GM12878 (cell line): Measurements from ENCODE around the gene TBX5. TPM values are rescaled to one million over a fixed set of nuclear protein-coding genes. Genes with fewer than 3 reads are reported as not detected.

Source experiments
- ATAC-seq: fragments of 200-7000 bp; cut with Tn5 transposase; 3 replicates; pipeline ENCODE4 v1.9.1; 2020; ENCODE audit warnings: mild to moderate bottlenecking, moderate library complexity
- BruUV-seq: library from RNA; stranded (reverse); fragments of 400-500 nt; replicated peaks from 2 replicates; lab custom pipeline; 2021; lab: Mats Ljungman, UMichigan
- CTCF ChIA-PET: fragments of 300-600 bp; sonication (Branson Sonifier 250); formaldehyde crosslinking; extraction: SDS; loops from one replicate; lab custom pipeline; 2021; ENCODE audit warnings: inconsistent platforms; lab: Yijun Ruan, JAX
- POLR2A ChIA-PET: fragments of 350-600 bp; formaldehyde crosslinking; extraction: SDS; loops from one replicate; lab custom pipeline; 2021; ENCODE audit warnings: inconsistent platforms; lab: Charles Lee
- RAD21 ChIA-PET: fragments of 300-600 bp; sonication (Branson Sonifier 250); formaldehyde crosslinking; loops from one replicate; lab custom pipeline; 2023; ENCODE audit warnings: antibody characterized with exemption; ENCODE audit not compliant: unreplicated experiment; lab: Charles Lee
- SMC1A ChIA-PET: fragments of 300-600 bp; sonication (Branson Sonifier 250); formaldehyde crosslinking; loops from one replicate; lab custom pipeline; 2023; ENCODE audit not compliant: unreplicated experiment, uncharacterized antibody; lab: Charles Lee
- DNase-seq: peaks from one replicate; pipeline ENCODE4 v3.0.0-alpha.2; 2011; ENCODE audit warnings: low read depth, low spot score
- FAIRE-seq: peaks from 3 replicates; lab custom pipeline; 2011; peaks lifted over from hg19 to GRCh38; lab: Jason Lieb, UNC
- H2AFZ ChIP-seq: 2 replicates; pipeline ENCODE4 v1.6.0; 2011; ENCODE audit warnings: low read depth, low read length, control low read depth; ENCODE audit not compliant: control insufficient read depth
- H3K27ac ChIP-seq: 2 replicates; pipeline ENCODE4 v1.5.1; 2011; ENCODE audit warnings: control low read depth; ENCODE audit not compliant: control insufficient read depth, insufficient read depth
- H3K27me3 ChIP-seq, 2 experiments: replicated peaks in 1 of 2; 2 replicates each; pipeline versions ENCODE4 v1.6.0 to v1.6.1; 2011; ENCODE audit warnings: low read length in 1 of 2; ENCODE audit not compliant: control insufficient read depth in 2 of 2, insufficient read depth in 2 of 2
- H3K36me3 ChIP-seq, 2 experiments: 2 replicates each; pipeline ENCODE4 v1.5.1; 2011; ENCODE audit warnings: low read length in 1 of 2; ENCODE audit not compliant: control insufficient read depth in 2 of 2, insufficient read depth in 2 of 2
- H3K4me1 ChIP-seq: 2 replicates; pipeline ENCODE4 v1.6.1; 2011; ENCODE audit warnings: mild to moderate bottlenecking, low read length, moderate library complexity, mixed read lengths; ENCODE audit not compliant: control insufficient read depth, insufficient read depth
- H3K4me2 ChIP-seq: 2 replicates; pipeline ENCODE4 v1.6.0; 2011; ENCODE audit warnings: control low read depth; ENCODE audit not compliant: control insufficient read depth, insufficient read depth
- H3K4me3 ChIP-seq: fragments of 200-600 bp; sonication (generic); 2 replicates; pipeline ENCODE4 v1.5.1; 2016
- H3K79me2 ChIP-seq: 2 replicates; pipeline ENCODE4 v1.6.0; 2011; ENCODE audit warnings: low read length; ENCODE audit not compliant: control insufficient read depth, insufficient read depth
- H3K9ac ChIP-seq: 2 replicates; pipeline ENCODE4 v1.8.0; 2011; ENCODE audit warnings: low read length, control low read depth, mixed read lengths; ENCODE audit not compliant: control insufficient read depth, insufficient read depth
- H3K9me3 ChIP-seq: replicated peaks from 3 replicates; pipeline ENCODE4 v1.5.1; 2011; ENCODE audit warnings: mild to moderate bottlenecking, low read length; ENCODE audit not compliant: control insufficient read depth, insufficient read depth
- H4K20me1 ChIP-seq: 2 replicates; pipeline ENCODE4 v1.6.0; 2011; ENCODE audit not compliant: control insufficient read depth, insufficient read depth
- ATF3 ChIP-seq: IDR thresholded peaks from 2 replicates; pipeline ENCODE4 v1.6.1; 2011; ENCODE audit warnings: low read depth, mild to moderate bottlenecking, low read length, moderate library complexity, borderline replicate concordance; ENCODE audit errors: extremely low read depth
- BHLHE40 ChIP-seq, 2 experiments: fragments of 450-650 bp in 1 of 2; IDR thresholded peaks; 2 replicates each; pipeline ENCODE4 v1.6.1; 2011 to 2017; ENCODE audit warnings: low read depth in 2 of 2, borderline replicate concordance in 1 of 2, improper control_type of control experiment in 1 of 2, low read length in 1 of 2, mild to moderate bottlenecking in 1 of 2
- BRCA1 ChIP-seq: IDR thresholded peaks from 2 replicates; pipeline ENCODE4 v1.6.1; 2011; ENCODE audit warnings: low read depth, low read length, improper control_type of control experiment
- EZH2 ChIP-seq: IDR thresholded peaks from 2 replicates; pipeline ENCODE4 v1.6.1; 2012; ENCODE audit warnings: low read depth, mild to moderate bottlenecking, control low read depth, inconsistent platforms, low read length, borderline replicate concordance; ENCODE audit not compliant: control insufficient read depth
- HDAC6 ChIP-seq: fragments of 200-600 bp; sonication (generic); IDR thresholded peaks from one replicate; pipeline ENCODE4 v1.8.0; 2017; ENCODE audit warnings: antibody characterized with exemption; ENCODE audit not compliant: unreplicated experiment
- IKZF2 ChIP-seq, 2 experiments: fragments of 450-650 bp; IDR thresholded peaks; 2 replicates each; pipeline ENCODE4 v1.6.1; 2017; ENCODE audit warnings: mild to moderate bottlenecking in 2 of 2, moderate library complexity in 2 of 2
- MXI1 ChIP-seq: fragments of 150-350 bp; IDR thresholded peaks from 2 replicates; pipeline ENCODE4 v1.6.1; 2011; ENCODE audit warnings: low read depth, mild to moderate bottlenecking, inconsistent platforms, low read length, improper control_type of control experiment
- MYB ChIP-seq: fragments of 150-350 bp; IDR thresholded peaks from 2 replicates; pipeline ENCODE4 v1.6.1; 2014; ENCODE audit warnings: mild to moderate bottlenecking, low read depth, low read length, borderline replicate concordance
- RFX5 ChIP-seq: IDR thresholded peaks from 2 replicates; pipeline ENCODE4 v1.6.1; 2011; ENCODE audit warnings: low read depth, low read length, improper control_type of control experiment
- SMARCA5 ChIP-seq: fragments of 450-650 bp; IDR thresholded peaks from 2 replicates; pipeline ENCODE4 v1.6.1; 2017; ENCODE audit warnings: mild to moderate bottlenecking
- WGBS: methylation state at CpG from one replicate; pipeline ENCODE4 v1.1.6; 2016; ENCODE audit warnings: low lambda C conversion rate; ENCODE audit not compliant: insufficient replicate concordance, insufficient coverage; ENCODE audit errors: missing lambda C conversion rate; 5-methylcytosine and 5-hydroxymethylcytosine counted together
- in situ Hi-C: fragments of 300-500 bp; cut with MboI; formaldehyde crosslinking; loops from 9 replicates; pipeline ENCODE4 v1.14.3; 2018; ENCODE audit warnings: mixed read lengths
- intact Hi-C: fragments of 100-400 bp; cut with micrococcal nuclease; formaldehyde crosslinking; loops from one replicate; pipeline ENCODE4 v1.14.2; 2022; ENCODE audit not compliant: unreplicated experiment
- polyA plus RNA-seq, 11 experiments: library from polyadenylated mRNA; depleted of rRNA in 4 of 11; unstranded in 6 of 11; stranded (reverse) in 5 of 11; fragments of >200 nt; fragmentation: Nextera tagmentation in 4 of 11; fragmentation: Illumina TruSeq in 1 of 11; extraction: Ambion mirVana in 4 of 11; extraction: Trizol in 1 of 11; gene quantifications; 1 replicate in 1 of 11; 2 replicates in 10 of 11; pipeline versions ENCODE4 v1.2.1 to v1.2.3, GENCODE V29; 2011 to 2016; ENCODE audit warnings: inconsistent platforms in 2 of 11, missing spikeins in 2 of 11, low read depth in 1 of 11
- total RNA-seq, 4 experiments: library from RNA; depleted of rRNA in 3 of 4; stranded (reverse); fragments of >200 nt in 3 of 4; fragmentation: Illumina TruSeq in 1 of 4; extraction: Trizol in 1 of 4; gene quantifications; 2 replicates each; pipeline versions ENCODE4 v1.2.1 to v1.2.3, GENCODE V29; 2013 to 2021

The TBX5 gene
- total and polyA plus RNA-seq, 10 of the 15 experiments (the other 5 are each of a cell fraction or from before 2014, with no cell fraction given), result 0.04 TPM; not detected in 9

- no peak overlapping the region for H3K9ac ChIP-seq
- BruUV-seq, result no TSS peak
- ChIA-PET SMC1A (no interaction called here), POLR2A (no interaction called here), CTCF (no interaction called here), RAD21 (no interaction called here)
- no peaks in the 10 kb centered on the region for H3K79me2 ChIP-seq
- DNase-seq (no peak), ATAC-seq (no peak), FAIRE-seq (no peak)
- H3K36me3 ChIP-seq, result no peaks in the 10 kb centered on the region
- TF ChIP-seq HDAC6, result no peak
- TF ChIP-seq IKZF2 (IDR thresholded peaks at IDR 0.05), result no peak
- TF ChIP-seq MYB, result no peak
- no peak for TF ChIP-seq RFX5
- TF ChIP-seq MXI1, result no peak
- WGBS, result 15% methylated on average over 14 of the region's 14 CpGs
- no peaks in the 10 kb centered on the region; the same call in 2 of the 3 replicates for H3K9me3 ChIP-seq
- in situ Hi-C loops (no loop called here), intact Hi-C loops (no loop called here)
- no peaks in the 10 kb centered on the region for H3K4me1 ChIP-seq
- H3K4me3 ChIP-seq, result no peak overlapping the region
- H3K27me3 ChIP-seq, result peaks cover 13 to 33% of the 10 kb centered on the region in 2 experiments
- no peak overlapping the region for H3K4me2 ChIP-seq
- no peaks in the 10 kb centered on the region for H4K20me1 ChIP-seq
- H3K27ac ChIP-seq, result no peak overlapping the region
- H2AFZ ChIP-seq, result no peak overlapping the region
Observed at GRCh38 chr12:114411071-114411837, 5.3 kb upstream of the TBX5 start.

GRCh38 chr12:114409852-114410600, 4.1 kb upstream of the TBX5 start:
- no TSS peak for BruUV-seq
- H3K27me3 ChIP-seq, result peaks cover 11 to 27% of the 10 kb centered on the region in 2 experiments
- H2AFZ ChIP-seq, result no peak overlapping the region
- intact Hi-C loops, result no loop called here
- DNase-seq (no peak), ATAC-seq (no peak), FAIRE-seq (no peak)
- no peak overlapping the region for H3K9ac ChIP-seq
- H3K36me3 ChIP-seq, result no peaks in the 10 kb centered on the region
- H3K4me3 ChIP-seq, result no peak overlapping the region
- RAD21 ChIA-PET, result no interaction called here
- POLR2A ChIA-PET, result no interaction called here
- TF ChIP-seq BHLHE40 (IDR thresholded peaks at IDR 0.05; ENCODE audit: borderline replicate concordance in 1 of 2, low read depth in 2 of 2, low read length in 1 of 2) (no peak), EZH2 (no peak), BRCA1 (no peak), ATF3 (no peak), SMARCA5 (no peak)
- CTCF ChIA-PET, result no interaction called here
- H4K20me1 ChIP-seq, result no peaks in the 10 kb centered on the region
- no peak overlapping the region for H3K27ac ChIP-seq
- H3K79me2 ChIP-seq, result no peaks in the 10 kb centered on the region
- no peaks in the 10 kb centered on the region; the same call in 2 of the 3 replicates for H3K9me3 ChIP-seq
- SMC1A ChIA-PET, result no interaction called here
- 7% methylated on average over 12 of the region's 12 CpGs for WGBS
- no peaks in the 10 kb centered on the region for H3K4me1 ChIP-seq
- in situ Hi-C loops, result no loop called here
- H3K4me2 ChIP-seq, result no peak overlapping the region
